Mammary epithelial cell (primary cell): ENCODE data around the gene WFIKKN1.

ENCODE experiments used
- CTCF ChIP-seq, 2 donors: IDR thresholded peaks in 1 of 2; conservative IDR thresholded peaks in 1 of 2; 2 replicates each; pipeline ENCODE4 v1.5.1; 2011 to 2012; ENCODE audit warnings: inconsistent platforms in 2 of 2, low read length in 2 of 2, mild to moderate bottlenecking in 2 of 2, control low read depth in 1 of 2, low read depth in 1 of 2; ENCODE audit not compliant: insufficient read depth in 1 of 2; ENCODE audit errors: extremely low read depth in 1 of 2
- EZH2 ChIP-seq: IDR thresholded peaks from 2 replicates; pipeline ENCODE4 v1.6.1; 2012; ENCODE audit warnings: low read length, inconsistent platforms, borderline replicate concordance

GRCh38 chr16:615122-615521 is 15.7 kb upstream of the WFIKKN1 start:
- TF ChIP-seq CTCF (conservative IDR thresholded peaks at IDR 0.05 in 1 of 2, IDR thresholded peaks at IDR 0.05 in 1 of 2; ENCODE audit: extremely low read depth in 1 of 2, insufficient read depth in 1 of 2, low read depth in 1 of 2, low read length in 2 of 2) (no peak), EZH2 (no peak)
